ENCODE results near the gene ATCAY.

Gene ATCAY

DNA sequence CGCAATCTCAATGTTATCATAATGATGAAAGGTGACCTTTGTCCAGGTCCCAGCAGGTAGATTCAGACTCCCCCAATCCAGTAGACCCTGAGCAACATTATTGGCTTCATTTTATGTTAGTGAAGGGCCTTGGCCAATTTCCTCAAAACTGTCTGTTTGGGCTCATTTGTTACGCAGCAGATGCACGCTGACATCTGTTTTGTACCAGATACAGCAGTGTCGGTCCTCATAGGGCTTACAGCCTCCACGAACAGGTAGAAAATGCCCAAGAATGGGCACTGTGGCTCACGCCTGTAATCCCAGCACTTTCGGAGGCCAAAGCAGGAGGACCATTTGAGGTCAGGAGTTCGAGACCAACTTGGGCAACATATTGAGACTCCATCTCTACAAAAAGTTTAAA, 39.3 kb downstream of the ATCAY start:
- TF ChIP-seq, protein P1, sequence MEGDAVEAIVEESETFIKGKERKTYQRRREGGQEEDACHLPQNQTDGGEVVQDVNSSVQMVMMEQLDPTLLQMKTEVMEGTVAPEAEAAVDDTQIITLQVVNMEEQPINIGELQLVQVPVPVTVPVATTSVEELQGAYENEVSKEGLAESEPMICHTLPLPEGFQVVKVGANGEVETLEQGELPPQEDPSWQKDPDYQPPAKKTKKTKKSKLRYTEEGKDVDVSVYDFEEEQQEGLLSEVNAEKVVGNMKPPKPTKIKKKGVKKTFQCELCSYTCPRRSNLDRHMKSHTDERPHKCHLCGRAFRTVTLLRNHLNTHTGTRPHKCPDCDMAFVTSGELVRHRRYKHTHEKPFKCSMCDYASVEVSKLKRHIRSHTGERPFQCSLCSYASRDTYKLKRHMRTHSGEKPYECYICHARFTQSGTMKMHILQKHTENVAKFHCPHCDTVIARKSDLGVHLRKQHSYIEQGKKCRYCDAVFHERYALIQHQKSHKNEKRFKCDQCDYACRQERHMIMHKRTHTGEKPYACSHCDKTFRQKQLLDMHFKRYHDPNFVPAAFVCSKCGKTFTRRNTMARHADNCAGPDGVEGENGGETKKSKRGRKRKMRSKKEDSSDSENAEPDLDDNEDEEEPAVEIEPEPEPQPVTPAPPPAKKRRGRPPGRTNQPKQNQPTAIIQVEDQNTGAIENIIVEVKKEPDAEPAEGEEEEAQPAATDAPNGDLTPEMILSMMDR (IDR thresholded peaks at IDR 0.05) = no peak
- H3K4me1 ChIP-seq = no peaks in the 10 kb centered on the region
- intact Hi-C loops (cut with DNase I; ENCODE audit: low total_unique reads) = no loop called here
- H3K27me3 ChIP-seq = no peaks in the 10 kb centered on the region
- peaks cover 0 to 13% (median 12%) of the 10 kb centered on the region in 3 donors for H3K9me3 ChIP-seq
- no peak overlapping the region for H3K4me3 ChIP-seq
- no peaks in the 10 kb centered on the region for H3K36me3 ChIP-seq
- H3K27ac ChIP-seq = no peak overlapping the region
- DNase-seq = no peak

DNA sequence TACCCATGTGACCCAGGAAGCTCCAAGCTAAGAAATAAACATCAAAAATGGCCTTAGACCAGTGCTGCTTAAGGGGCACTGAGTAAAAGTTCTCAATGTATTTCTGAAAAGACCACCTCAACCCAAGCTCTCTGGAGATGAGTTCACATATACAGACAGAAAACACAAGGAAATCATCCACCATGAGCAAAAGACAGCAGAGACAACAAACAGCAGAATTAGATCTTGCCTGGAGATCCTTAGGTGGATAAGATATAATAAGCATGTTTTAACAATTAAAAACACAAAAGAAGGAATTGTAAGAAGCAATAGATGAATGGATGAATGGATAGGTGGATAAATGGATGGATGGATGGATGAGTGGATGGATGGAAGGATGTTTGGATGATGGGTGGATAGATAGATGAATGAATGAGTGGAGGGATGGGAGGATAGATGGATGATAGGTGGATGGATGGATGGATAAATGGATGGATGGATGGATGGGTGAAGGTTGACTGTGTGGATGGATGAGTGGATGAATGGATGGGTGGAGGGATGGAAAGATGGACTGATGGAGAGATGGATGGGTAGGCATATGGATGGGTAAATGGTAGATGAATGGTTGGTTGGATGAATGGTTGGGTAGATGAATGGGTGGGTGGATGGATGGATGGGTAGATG, 42.7 kb downstream of the ATCAY start:
- Histone ChIP-seq H3K9me3 (peaks cover 0 to 14% (median 12%) of the 10 kb centered on the region in 3 donors), H3K4me1 (no peaks in the 10 kb centered on the region), H3K36me3 (no peaks in the 10 kb centered on the region), H3K27me3 (no peaks in the 10 kb centered on the region), H3K27ac (no peak overlapping the region), H3K4me3 (no peak overlapping the region)
- TF ChIP-seq, protein P1 (IDR thresholded peaks at IDR 0.05) = no peak
- no peak for DNase-seq
- intact Hi-C loops (cut with DNase I; ENCODE audit: low total_unique reads) = no loop called here

DNA sequence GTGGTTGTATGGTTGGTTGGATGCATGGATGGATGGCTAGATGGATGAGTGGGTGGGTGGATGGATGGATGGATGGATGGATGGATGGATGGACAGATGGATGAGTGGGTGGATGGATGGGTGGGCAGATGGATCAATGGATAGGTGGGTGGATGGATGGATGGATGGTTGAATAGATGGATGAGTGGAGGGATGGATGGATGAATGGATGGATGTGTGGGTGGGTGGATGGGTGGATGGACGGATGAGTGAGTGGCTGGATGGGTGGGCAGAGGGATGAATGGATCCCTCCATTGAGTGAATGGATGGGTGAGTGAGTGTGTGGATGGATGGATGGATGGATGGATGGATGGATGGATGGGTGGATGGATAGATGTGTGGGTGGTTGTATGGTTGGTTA, 43.4 kb downstream of the ATCAY start:
- no peak for DNase-seq
- Histone ChIP-seq H3K27ac (no peak overlapping the region), H3K9me3 (peaks cover 0 to 14% (median 12%) of the 10 kb centered on the region in 3 donors), H3K27me3 (no peaks in the 10 kb centered on the region), H3K4me3 (no peak overlapping the region), H3K36me3 (no peaks in the 10 kb centered on the region), H3K4me1 (no peaks in the 10 kb centered on the region)
- TF ChIP-seq, protein P1 (IDR thresholded peaks at IDR 0.05) = no peak
- intact Hi-C loops (cut with DNase I; ENCODE audit: low total_unique reads) = no loop called here

DNA sequence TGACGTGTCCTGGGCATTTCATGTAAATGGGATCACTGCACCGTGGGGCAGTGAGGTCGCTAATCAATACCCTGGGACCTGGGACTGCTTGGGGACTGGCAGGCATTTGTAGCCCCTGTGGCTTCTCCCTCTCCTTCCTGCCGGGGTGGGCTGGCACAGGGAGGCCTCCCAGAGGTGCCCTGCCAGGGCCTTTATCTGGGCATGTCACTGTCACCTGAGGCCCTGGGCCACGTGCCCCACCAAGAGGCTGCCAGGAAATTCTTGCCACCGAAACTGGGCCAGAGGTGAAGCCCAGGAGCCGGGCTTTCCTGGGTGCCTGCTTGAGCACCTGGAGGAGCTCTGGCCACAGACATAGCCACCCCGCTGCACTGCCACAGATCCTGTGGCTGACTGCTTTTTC, 50.6 kb downstream of the ATCAY start:
- H3K9me3 ChIP-seq = no peaks in the 10 kb centered on the region
- no peaks in the 10 kb centered on the region for H3K36me3 ChIP-seq
- DNase-seq = no peak
- no peak overlapping the region for H3K27ac ChIP-seq
- TF ChIP-seq, protein P1 (IDR thresholded peaks at IDR 0.05) = no peak
- H3K4me3 ChIP-seq = no peak overlapping the region
- peaks cover 0 to 12% of the 10 kb centered on the region in 2 donors for H3K27me3 ChIP-seq
- intact Hi-C loops (cut with DNase I; ENCODE audit: low total_unique reads) = no loop called here
- peaks cover 0 to 15% (median 8%) of the 10 kb centered on the region in 4 donors for H3K4me1 ChIP-seq

DNA sequence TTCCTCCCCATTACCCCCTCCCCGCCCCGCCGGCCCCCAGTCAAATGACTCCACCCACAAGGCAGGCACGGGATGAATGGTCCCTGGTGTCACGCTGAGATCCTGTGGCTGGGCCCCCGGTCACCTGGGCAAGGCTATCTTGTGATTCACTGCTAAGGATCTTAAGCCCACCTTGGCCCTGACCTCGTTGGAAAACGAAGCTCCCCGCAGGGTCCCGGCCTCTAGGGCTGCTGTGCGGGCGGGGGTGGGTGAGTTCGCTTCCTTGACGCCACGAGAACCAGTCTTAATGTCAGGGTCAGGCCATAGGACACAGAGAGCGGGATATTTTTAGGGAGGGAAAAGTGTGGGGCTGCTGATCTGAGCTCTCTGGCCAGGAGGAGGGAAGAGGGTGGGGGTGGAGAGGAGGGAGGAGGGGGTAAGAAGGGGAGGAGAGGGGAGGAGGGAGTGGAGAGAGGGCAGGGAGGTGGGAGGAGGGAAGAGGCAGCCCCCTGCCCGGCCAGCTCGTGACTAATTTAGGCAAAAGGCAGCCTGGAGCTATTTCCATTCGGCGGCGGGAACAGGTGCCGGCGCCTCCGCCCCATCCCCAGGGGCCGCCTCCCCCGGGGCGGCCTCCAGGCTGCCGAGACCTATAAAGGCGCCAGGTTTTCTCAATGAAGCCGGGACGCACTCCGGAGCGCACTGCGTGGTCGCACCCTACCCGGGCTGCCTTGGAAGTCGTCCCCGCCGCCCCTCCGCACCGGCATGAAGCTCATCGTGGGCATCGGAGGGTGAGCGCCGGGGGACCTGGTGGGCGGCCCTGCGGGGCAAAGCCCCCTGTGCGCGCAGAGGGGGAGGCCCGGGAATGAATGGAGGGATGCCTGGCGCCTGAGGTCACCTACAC, 52.7 kb downstream of the ATCAY start, which contains the start of gene NMRK2:
TSS of gene NMRK2 (plus strand) at position 139 of the 880 bp plus-strand sequence. CDS start at position 742, 603 bp downstream.
- intact Hi-C loops (cut with DNase I; ENCODE audit: low total_unique reads) = no loop called here
- DNase-seq = no peak
- Histone ChIP-seq H3K27me3 (peaks cover 0 to 12% of the 10 kb centered on the region in 2 donors), H3K9me3 (no peaks in the 10 kb centered on the region), H3K27ac (no peak within 1 kb of the TSS), H3K36me3 (no peaks in the 10 kb centered on the region), H3K4me3 (peak within 1 kb of the TSS; percentile 29 to 32), H3K4me1 (peaks cover 0 to 15% (median 8%) of the 10 kb centered on the region in 4 donors)
- TF ChIP-seq, protein P1 (IDR thresholded peaks at IDR 0.05) = no peak

Measured in tibial artery (tissue), 4 donors.